ENCODE results near the gene FAM234B. TPM values are rescaled to one million over a fixed set of nuclear protein-coding genes. Genes with fewer than 3 reads are reported as not detected.

FAM234B gene
- total and polyA plus RNA-seq, 2 of the 8 experiments (the other 6 are each of a cell fraction or from before 2014, with no cell fraction given), result 12.5 to 29.1 TPM

DNA sequence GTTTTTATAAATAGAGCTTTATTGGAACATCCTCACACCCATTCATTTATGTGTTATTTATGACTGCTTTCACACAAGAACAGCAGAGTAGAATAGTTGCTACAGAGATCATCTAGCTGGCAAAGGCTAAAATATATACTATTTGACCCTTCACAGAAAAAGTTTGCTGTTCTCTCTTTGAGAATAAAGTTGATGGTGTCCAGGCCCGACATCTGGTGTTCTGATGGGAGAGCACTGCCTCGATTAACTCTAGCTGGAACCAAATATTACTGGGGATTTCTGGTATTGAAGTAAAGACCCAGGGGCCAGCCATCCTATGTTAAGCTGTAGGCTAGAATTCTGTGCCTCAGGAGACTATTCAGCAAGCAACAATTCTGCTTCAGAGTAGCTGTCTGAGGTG lies 21.8 kb downstream of the FAM234B start:
- H3K4me3 ChIP-seq (ENCODE audit: extremely low read depth in 1 of 4, insufficient read depth in 2 of 4, low read depth in 3 of 4, low read length in 4 of 4), result no peak overlapping the region
- no peak overlapping the region for H2BK5ac ChIP-seq (ENCODE audit: low read depth, low read length)
- peaks cover 0 to 2% of the 10 kb centered on the region in 2 experiments for H4K20me1 ChIP-seq (replicated peaks in 1 of 2; ENCODE audit: control insufficient read depth in 1 of 2, insufficient read depth in 2 of 2, low read length in 2 of 2)
- no peak overlapping the region for H4K8ac ChIP-seq (ENCODE audit: extremely low read depth, insufficient read depth, low read length)
- CTCF ChIA-PET (ENCODE audit: partially characterized antibody), result interaction anchor here (0.7 to 3.4 kb wide), 8 partner anchors 33 to 166 kb away, joined by 3 to 17 read pairs (median 3); no protein-coding TSS in a partner anchor
- H3K4ac ChIP-seq (replicated peaks; ENCODE audit: insufficient read length, low read depth, low read length), result no peak overlapping the region
- no peaks in the 10 kb centered on the region for H3K23me2 ChIP-seq (ENCODE audit: low read depth, low read length)
- H3K18ac ChIP-seq (ENCODE audit: extremely low read depth, low read length), result no peak overlapping the region
- H3K36me3 ChIP-seq (ENCODE audit: control insufficient read depth in 2 of 4, insufficient read depth in 4 of 4, low read length in 3 of 4), result peaks cover 4 to 62% (median 21%) of the 10 kb centered on the region in 4 experiments; a peak in 7 of 8 replicates
- DNase-seq (ENCODE audit: low read depth in 1 of 2, low spot score in 2 of 2) (no peak), FAIRE-seq (no peak)
- H2BK120ac ChIP-seq (replicated peaks; ENCODE audit: low read depth, low read length), result no peak overlapping the region
- no peak overlapping the region for H3K9ac ChIP-seq (replicated peaks in 1 of 4; ENCODE audit: extremely low read depth in 1 of 4, low read depth in 3 of 4, low read length in 3 of 4)
- H3K79me2 ChIP-seq (ENCODE audit: control insufficient read depth in 1 of 2, insufficient read depth in 2 of 2, low read length in 2 of 2), result no peaks in the 10 kb centered on the region
- H2AK5ac ChIP-seq (ENCODE audit: low read depth, low read length), result no peak overlapping the region
- H2BK15ac ChIP-seq (ENCODE audit: low read length), result no peak overlapping the region
- H3K79me1 ChIP-seq (ENCODE audit: low read depth, low read length), result no peaks in the 10 kb centered on the region
- H3K27ac ChIP-seq (ENCODE audit: low read depth, low read length), result no peak overlapping the region
- no peak overlapping the region for H3K23ac ChIP-seq (ENCODE audit: insufficient read length)
- no peak overlapping the region for H3K4me2 ChIP-seq (ENCODE audit: insufficient read depth in 1 of 2, low read depth in 2 of 2, low read length in 2 of 2)
- no peaks in the 10 kb centered on the region; a peak in 1 of 7 replicates for H3K4me1 ChIP-seq (replicated peaks in 1 of 4; ENCODE audit: control insufficient read depth in 3 of 4, insufficient read depth in 4 of 4, low read length in 3 of 4)
- POLR2A ChIA-PET (ENCODE audit: partially characterized antibody), result interaction anchor here (0.6 to 4.5 kb wide), 4 partner anchors 16 to 188 kb away, joined by 3 to 16 read pairs (median 3); no protein-coding TSS in a partner anchor
- 82% methylated on average over 2 of the region's 2 CpGs; no CpG with 5 or more reads in 1 of the 2 experiments for WGBS, 2 experiments (ENCODE audit: extremely low coverage in 1 of 2, insufficient coverage in 1 of 2, insufficient read length in 1 of 2, insufficient replicate concordance in 2 of 2, low coverage in 1 of 2, low lambda C conversion rate in 2 of 2, missing lambda C conversion rate in 1 of 2)
- H2BK20ac ChIP-seq (ENCODE audit: low read length), result no peak overlapping the region
- H3K56ac ChIP-seq (replicated peaks; ENCODE audit: insufficient read length, low read depth, low read length), result no peak overlapping the region
- H2AFZ ChIP-seq (ENCODE audit: low read length), result no peak overlapping the region
- no peak overlapping the region for H3K14ac ChIP-seq (ENCODE audit: insufficient read length)
- H2BK12ac ChIP-seq (ENCODE audit: low read depth, low read length), result no peak overlapping the region
- no peak overlapping the region for H4K5ac ChIP-seq (ENCODE audit: insufficient read length, low read depth, low read length)
- H3K9me3 ChIP-seq (ENCODE audit: insufficient read depth in 2 of 2, low read depth in 1 of 2, low read length in 1 of 2), result no peaks in the 10 kb centered on the region
- H3K27me3 ChIP-seq (replicated peaks in 1 of 4; ENCODE audit: control insufficient read depth in 3 of 4, extremely low read depth in 1 of 4, insufficient read depth in 3 of 4, low read length in 3 of 4), result no peaks in the 10 kb centered on the region
- no peak overlapping the region for H4K91ac ChIP-seq (replicated peaks; ENCODE audit: insufficient read length, low read length)
